NB4 (cell line): ENCODE data around the gene SMPD1.

Experiments used
- TF ChIP-seq, protein P1 (sequence below): IDR thresholded peaks from 2 replicates; pipeline ENCODE4 v1.6.1; 2011; ENCODE audit warnings: low read depth, low read length
- TF ChIP-seq, protein P2 (sequence below): IDR thresholded peaks from one replicate; pipeline ENCODE4 v1.5.1; 2012; ENCODE audit warnings: low read depth, low read length

DNA sequence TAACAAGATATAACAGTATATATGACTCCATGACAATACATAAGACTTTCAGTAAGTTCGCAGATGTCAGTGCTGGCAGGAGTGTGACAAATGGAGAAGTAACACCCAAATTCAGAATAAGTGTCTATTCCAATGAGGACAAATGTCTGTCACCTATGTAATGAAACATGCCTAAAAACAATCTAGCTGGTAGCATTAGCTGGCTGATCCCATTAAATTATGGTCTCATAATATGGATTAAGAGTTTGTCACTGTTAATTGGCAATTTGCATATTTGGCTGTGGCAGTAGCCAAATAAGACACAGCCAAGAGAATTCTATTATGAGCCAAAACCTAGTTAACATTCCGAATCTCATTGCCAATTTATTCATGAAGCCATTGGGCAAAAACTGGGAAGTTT is 39.8 kb upstream of the SMPD1 start:
- TF ChIP-seq, protein P1, sequence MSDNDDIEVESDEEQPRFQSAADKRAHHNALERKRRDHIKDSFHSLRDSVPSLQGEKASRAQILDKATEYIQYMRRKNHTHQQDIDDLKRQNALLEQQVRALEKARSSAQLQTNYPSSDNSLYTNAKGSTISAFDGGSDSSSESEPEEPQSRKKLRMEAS = no peak
- TF ChIP-seq, protein P2, sequence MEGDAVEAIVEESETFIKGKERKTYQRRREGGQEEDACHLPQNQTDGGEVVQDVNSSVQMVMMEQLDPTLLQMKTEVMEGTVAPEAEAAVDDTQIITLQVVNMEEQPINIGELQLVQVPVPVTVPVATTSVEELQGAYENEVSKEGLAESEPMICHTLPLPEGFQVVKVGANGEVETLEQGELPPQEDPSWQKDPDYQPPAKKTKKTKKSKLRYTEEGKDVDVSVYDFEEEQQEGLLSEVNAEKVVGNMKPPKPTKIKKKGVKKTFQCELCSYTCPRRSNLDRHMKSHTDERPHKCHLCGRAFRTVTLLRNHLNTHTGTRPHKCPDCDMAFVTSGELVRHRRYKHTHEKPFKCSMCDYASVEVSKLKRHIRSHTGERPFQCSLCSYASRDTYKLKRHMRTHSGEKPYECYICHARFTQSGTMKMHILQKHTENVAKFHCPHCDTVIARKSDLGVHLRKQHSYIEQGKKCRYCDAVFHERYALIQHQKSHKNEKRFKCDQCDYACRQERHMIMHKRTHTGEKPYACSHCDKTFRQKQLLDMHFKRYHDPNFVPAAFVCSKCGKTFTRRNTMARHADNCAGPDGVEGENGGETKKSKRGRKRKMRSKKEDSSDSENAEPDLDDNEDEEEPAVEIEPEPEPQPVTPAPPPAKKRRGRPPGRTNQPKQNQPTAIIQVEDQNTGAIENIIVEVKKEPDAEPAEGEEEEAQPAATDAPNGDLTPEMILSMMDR = no peak
